Prostate gland (tissue), 2 donors: ENCODE data around the gene LARGE1. TPM values are rescaled to one million over a fixed set of nuclear protein-coding genes. Genes with fewer than 3 reads are reported as not detected.

ENCODE experiments used
- DNase-seq: peaks from one replicate; pipeline ENCODE4 v3.0.0-alpha.2; 2019; ENCODE audit warnings: low spot score
- H3K27ac ChIP-seq, 2 donors: fragments of 200-600 bp; sonication (generic); 2 replicates each; pipeline ENCODE4 v1.5.1; 2017 to 2019
- H3K27me3 ChIP-seq: fragments of 200-600 bp; sonication (generic); replicated peaks from 2 replicates; pipeline ENCODE4 v1.5.1; 2019; ENCODE audit not compliant: insufficient read depth
- H3K36me3 ChIP-seq, 2 donors: fragments of 200-600 bp; sonication (generic); 1 replicate in 1 of 2; 2 replicates in 1 of 2; pipeline versions ENCODE4 v1.5.1 to v1.8.1; 2017 to 2019
- H3K4me1 ChIP-seq: fragments of 200-600 bp; sonication (generic); replicated peaks from 2 replicates; pipeline ENCODE4 v1.5.1; 2019
- H3K4me3 ChIP-seq, 2 donors: fragments of 200-600 bp; sonication (generic); 2 replicates each; pipeline ENCODE4 v1.5.1; 2017 to 2019
- H3K9me3 ChIP-seq: fragments of 200-600 bp; sonication (generic); 2 replicates; pipeline ENCODE4 v1.5.1; 2017
- POLR2A ChIP-seq: fragments of 450-650 bp; IDR thresholded peaks from one replicate; pipeline ENCODE4 v1.6.1; 2016; ENCODE audit warnings: antibody characterized with exemption, mild to moderate bottlenecking
- POLR2AphosphoS5 ChIP-seq: sonication (generic); formaldehyde crosslinking; IDR thresholded peaks from one replicate; pipeline ENCODE4 v1.6.1; 2017; ENCODE audit warnings: antibody characterized with exemption
- WGBS: methylation state at CpG from one replicate; pipeline ENCODE4 v1.1.5; 2018; 5-methylcytosine and 5-hydroxymethylcytosine counted together
- intact Hi-C: fragments of 100-400 bp; cut with DNase I; formaldehyde crosslinking; loops from one replicate; pipeline ENCODE4 v1.14.2; 2022
- total RNA-seq, 2 donors: library from RNA; depleted of rRNA; stranded (reverse); fragments of >200 nt; gene quantifications; one replicate each; pipeline ENCODE4 v1.1.0, GENCODE V29; 2016
- TF ChIP-seq, protein P1 (sequence below), 4 experiments: fragments of 200-600 bp in 2 of 4; fragments of 450-650 bp in 2 of 4; sonication (generic) in 2 of 4; IDR thresholded peaks; 1 replicate in 3 of 4; 2 replicates in 1 of 4; pipeline ENCODE4 v1.5.1; 2016 to 2019; ENCODE audit warnings: antibody characterized with exemption in 4 of 4, mild to moderate bottlenecking in 2 of 4, moderate library complexity in 2 of 4

Gene LARGE1
- total RNA-seq, 2 donors from 2014 or later, result 18.6 to 37.4 TPM

DNA sequence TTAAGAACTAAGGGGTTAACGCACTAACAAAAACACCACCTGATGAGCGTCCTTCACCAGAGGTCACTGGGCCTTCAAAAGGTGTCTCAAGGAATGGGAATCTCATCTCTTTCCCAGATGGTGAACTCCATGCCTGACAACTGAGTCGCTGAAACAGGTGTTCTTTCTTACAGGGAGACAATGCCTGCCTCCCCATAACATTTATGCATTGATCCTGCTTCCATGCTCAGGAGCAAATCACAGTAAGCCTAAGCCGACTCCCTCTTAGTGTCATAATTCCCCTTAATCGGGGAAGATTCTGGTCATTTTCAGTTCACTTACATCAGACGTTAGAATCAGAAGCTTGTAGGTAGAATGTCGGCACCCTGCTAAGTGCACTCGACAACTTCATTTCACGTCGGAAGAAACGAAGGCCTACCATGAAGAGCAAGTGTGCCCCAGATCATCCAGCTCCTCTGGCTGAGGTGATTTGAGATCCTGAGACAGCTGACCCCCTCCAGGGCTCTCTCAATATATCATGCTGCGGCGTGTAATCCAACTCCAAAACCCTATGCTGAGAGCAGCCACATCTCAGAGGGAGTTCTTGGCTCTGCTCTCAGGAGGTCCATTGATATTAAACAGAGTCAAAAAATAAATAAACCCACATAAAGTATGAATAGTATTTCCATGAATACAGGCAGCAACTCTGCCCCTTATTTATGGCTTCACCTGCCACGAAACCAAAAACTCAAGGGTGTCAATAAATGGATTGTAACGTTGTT, 163.1 kb downstream of the LARGE1 start:
- Histone ChIP-seq H3K9me3 (no peaks in the 10 kb centered on the region), H3K27me3 (no peaks in the 10 kb centered on the region), H3K4me1 (no peaks in the 10 kb centered on the region), H3K4me3 (no peak overlapping the region), H3K27ac (no peak overlapping the region), H3K36me3 (no peaks in the 10 kb centered on the region)
- DNase-seq, result no peak
- intact Hi-C loops, result no loop called here
- no peak for TF ChIP-seq POLR2AphosphoS5
- TF ChIP-seq POLR2A, result no peak
- TF ChIP-seq, protein P1, sequence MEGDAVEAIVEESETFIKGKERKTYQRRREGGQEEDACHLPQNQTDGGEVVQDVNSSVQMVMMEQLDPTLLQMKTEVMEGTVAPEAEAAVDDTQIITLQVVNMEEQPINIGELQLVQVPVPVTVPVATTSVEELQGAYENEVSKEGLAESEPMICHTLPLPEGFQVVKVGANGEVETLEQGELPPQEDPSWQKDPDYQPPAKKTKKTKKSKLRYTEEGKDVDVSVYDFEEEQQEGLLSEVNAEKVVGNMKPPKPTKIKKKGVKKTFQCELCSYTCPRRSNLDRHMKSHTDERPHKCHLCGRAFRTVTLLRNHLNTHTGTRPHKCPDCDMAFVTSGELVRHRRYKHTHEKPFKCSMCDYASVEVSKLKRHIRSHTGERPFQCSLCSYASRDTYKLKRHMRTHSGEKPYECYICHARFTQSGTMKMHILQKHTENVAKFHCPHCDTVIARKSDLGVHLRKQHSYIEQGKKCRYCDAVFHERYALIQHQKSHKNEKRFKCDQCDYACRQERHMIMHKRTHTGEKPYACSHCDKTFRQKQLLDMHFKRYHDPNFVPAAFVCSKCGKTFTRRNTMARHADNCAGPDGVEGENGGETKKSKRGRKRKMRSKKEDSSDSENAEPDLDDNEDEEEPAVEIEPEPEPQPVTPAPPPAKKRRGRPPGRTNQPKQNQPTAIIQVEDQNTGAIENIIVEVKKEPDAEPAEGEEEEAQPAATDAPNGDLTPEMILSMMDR (IDR thresholded peaks at IDR 0.05), result no peak
- WGBS, result 76% methylated on average over 15 of the region's 15 CpGs

- TF ChIP-seq, protein P1 (IDR thresholded peaks at IDR 0.05), result no peak
- TF ChIP-seq POLR2A (no peak), POLR2AphosphoS5 (no peak)
- Histone ChIP-seq H3K27me3 (no peaks in the 10 kb centered on the region), H3K4me3 (no peak overlapping the region), H3K9me3 (no peaks in the 10 kb centered on the region), H3K27ac (no peak overlapping the region), H3K36me3 (no peaks in the 10 kb centered on the region), H3K4me1 (no peaks in the 10 kb centered on the region)
- DNase-seq, result no peak
- 79% methylated on average over 10 of the region's 10 CpGs for WGBS
- intact Hi-C loops, result no loop called here
Observed at GRCh38 chr22:33756508-33756949, 163.7 kb downstream of the LARGE1 start.

GRCh38 chr22:33748714-33749113, 171.6 kb downstream of the LARGE1 start:
- H3K27me3 ChIP-seq, result no peaks in the 10 kb centered on the region
- no peaks in the 10 kb centered on the region for H3K4me1 ChIP-seq
- H3K9me3 ChIP-seq, result no peaks in the 10 kb centered on the region
- H3K4me3 ChIP-seq, result no peak overlapping the region
- TF ChIP-seq POLR2AphosphoS5, result no peak
- TF ChIP-seq POLR2A, result no peak
- TF ChIP-seq, protein P1 (IDR thresholded peaks at IDR 0.05), result no peak
- intact Hi-C loops, result no loop called here
- no peak for DNase-seq
- H3K36me3 ChIP-seq, result no peaks in the 10 kb centered on the region
- H3K27ac ChIP-seq, result no peak overlapping the region
- 79% methylated on average over 4 of the region's 4 CpGs for WGBS

DNA sequence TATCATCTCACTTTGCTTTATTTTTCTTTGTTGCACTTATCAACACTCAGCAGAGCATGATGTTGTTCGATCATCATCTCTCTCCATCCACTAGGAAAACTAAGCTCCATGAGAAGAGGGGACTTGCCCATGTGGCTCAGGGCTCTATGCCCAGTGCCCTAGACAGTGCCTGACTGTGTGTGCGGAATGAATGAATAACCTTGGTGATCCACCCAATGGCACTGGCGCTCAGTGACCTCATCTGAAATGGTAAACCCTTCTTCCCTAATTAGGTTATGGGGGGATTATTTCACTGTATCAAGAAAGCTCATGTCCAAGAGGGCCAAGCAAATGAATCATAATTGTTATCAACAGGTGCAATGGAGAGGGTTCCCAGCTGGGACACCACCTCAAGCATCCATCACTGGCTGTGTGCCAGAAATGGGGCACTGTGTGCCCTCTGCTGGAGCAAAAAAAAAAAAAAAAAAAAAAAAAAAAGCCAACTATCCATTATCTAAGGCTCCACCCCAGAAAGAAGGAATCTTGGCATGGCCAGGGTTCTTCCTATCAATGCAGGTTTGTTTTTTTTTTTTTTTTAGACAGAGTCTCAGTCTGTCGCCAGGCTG, 172.6 kb downstream of the LARGE1 start:
- Histone ChIP-seq H3K36me3 (no peaks in the 10 kb centered on the region), H3K27ac (no peak overlapping the region), H3K4me1 (no peaks in the 10 kb centered on the region), H3K4me3 (no peak overlapping the region), H3K27me3 (no peaks in the 10 kb centered on the region), H3K9me3 (no peaks in the 10 kb centered on the region)
- 97% methylated on average over 4 of the region's 4 CpGs for WGBS
- intact Hi-C loops, result no loop called here
- DNase-seq, result no peak
- TF ChIP-seq POLR2A, result no peak
- TF ChIP-seq, protein P1 (IDR thresholded peaks at IDR 0.05), result no peak
- TF ChIP-seq POLR2AphosphoS5, result no peak

- no peak for DNase-seq
- Histone ChIP-seq H3K9me3 (no peaks in the 10 kb centered on the region), H3K36me3 (no peaks in the 10 kb centered on the region), H3K4me1 (no peaks in the 10 kb centered on the region), H3K4me3 (no peak overlapping the region), H3K27ac (no peak overlapping the region), H3K27me3 (no peaks in the 10 kb centered on the region)
- WGBS, result 79% methylated on average over 1 of the region's 1 CpG
- TF ChIP-seq, protein P1 (IDR thresholded peaks at IDR 0.05), result no peak
- no peak for TF ChIP-seq POLR2AphosphoS5
- no peak for TF ChIP-seq POLR2A
- intact Hi-C loops, result no loop called here
Observed at GRCh38 chr22:33747029-33747428, 173.2 kb downstream of the LARGE1 start.
